Activated B cell treated with CpG ODN at 0.5 μM for 24 hours (primary cell): ENCODE measurements around the gene CLEC20A. TPM values are rescaled to one million over a fixed set of nuclear protein-coding genes. Genes with fewer than 3 reads are reported as not detected.

Experiments
- ATAC-seq: fragments of 200-7000 bp; cut with Tn5 transposase; one replicate; pipeline ENCODE4 v1.10.0; 2021; ENCODE audit warnings: low read depth, mild to moderate bottlenecking, moderate library complexity
- CTCF ChIA-PET: fragments of 350-600 bp; sonication (Branson Sonifier 250); formaldehyde crosslinking; loops from one replicate; lab custom pipeline; 2021; ENCODE audit warnings: antibody characterized with exemption; lab: Charles Lee
- POLR2A ChIA-PET: fragments of 350-600 bp; sonication (Branson Sonifier 250); formaldehyde crosslinking; loops from one replicate; lab custom pipeline; 2021; ENCODE audit warnings: antibody characterized with exemption; lab: Charles Lee
- DNase-seq: peaks from one replicate; pipeline ENCODE4 v3.0.0; 2022
- H3K27ac Mint-ChIP-seq: one replicate; pipeline ENCODE4 v1.8.0; 2020; ENCODE audit warnings: mixed read lengths
- H3K27me3 Mint-ChIP-seq: one replicate; pipeline ENCODE4 v1.8.0; 2021; ENCODE audit warnings: mixed read lengths
- H3K36me3 Mint-ChIP-seq: one replicate; pipeline ENCODE4 v1.8.0; 2021; ENCODE audit warnings: low read depth, mixed read lengths
- H3K4me1 Mint-ChIP-seq: one replicate; pipeline ENCODE4 v1.8.0; 2021; ENCODE audit warnings: mixed read lengths
- H3K4me3 Mint-ChIP-seq: one replicate; pipeline ENCODE4 v1.8.0; 2020; ENCODE audit warnings: mild to moderate bottlenecking, mixed read lengths
- H3K9me3 Mint-ChIP-seq: one replicate; pipeline ENCODE4 v1.8.0; 2020; ENCODE audit warnings: mixed read lengths
- intact Hi-C: fragments of 100-400 bp; cut with micrococcal nuclease; formaldehyde crosslinking; loops from one replicate; pipeline ENCODE4 v1.15.1; 2024
- total RNA-seq: library from RNA; stranded (reverse); gene quantifications from 2 replicates; pipeline ENCODE4 v1.2.3, GENCODE V29; 2022
- TF ChIP-seq, protein P1 (sequence below): fragments of 200-600 bp; IDR thresholded peaks from one replicate; pipeline ENCODE4 v1.8.0; 2022; ENCODE audit warnings: antibody characterized with exemption, mild to moderate bottlenecking

The CLEC20A gene
- total RNA-seq, 1 donor from 2014 or later: 1.7 TPM

DNA sequence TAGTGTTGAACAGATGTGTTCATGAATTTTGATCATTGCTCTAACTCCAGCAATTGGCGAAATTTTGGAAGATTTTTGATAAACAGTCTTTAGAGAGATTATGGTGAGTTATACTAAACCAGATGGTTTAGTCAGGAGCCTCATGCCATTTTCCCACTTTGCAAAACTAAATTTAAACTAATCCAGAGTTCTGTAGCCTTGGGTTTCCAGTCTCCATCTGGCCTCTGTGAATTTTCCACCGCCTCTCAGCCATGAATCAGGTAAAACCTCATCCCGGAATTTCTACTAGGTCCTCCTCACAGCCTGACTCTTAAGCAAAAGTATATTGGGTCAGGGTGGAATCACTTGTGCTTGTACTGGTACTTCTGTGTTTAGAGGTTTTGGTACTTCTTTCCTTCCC, 44.8 kb downstream of the CLEC20A start:
- intact Hi-C loops: no loop called here
- Mint-ChIP-seq H3K4me1 (no peaks in the 10 kb centered on the region), H3K27me3 (no peaks in the 10 kb centered on the region), H3K36me3 (no peaks in the 10 kb centered on the region), H3K9me3 (no peaks in the 10 kb centered on the region), H3K27ac (no peak overlapping the region), H3K4me3 (no peak overlapping the region)
- ChIA-PET CTCF (no interaction called here), POLR2A (no interaction called here)
- no peak for DNase-seq
- no peak for ATAC-seq
- TF ChIP-seq, protein P1, sequence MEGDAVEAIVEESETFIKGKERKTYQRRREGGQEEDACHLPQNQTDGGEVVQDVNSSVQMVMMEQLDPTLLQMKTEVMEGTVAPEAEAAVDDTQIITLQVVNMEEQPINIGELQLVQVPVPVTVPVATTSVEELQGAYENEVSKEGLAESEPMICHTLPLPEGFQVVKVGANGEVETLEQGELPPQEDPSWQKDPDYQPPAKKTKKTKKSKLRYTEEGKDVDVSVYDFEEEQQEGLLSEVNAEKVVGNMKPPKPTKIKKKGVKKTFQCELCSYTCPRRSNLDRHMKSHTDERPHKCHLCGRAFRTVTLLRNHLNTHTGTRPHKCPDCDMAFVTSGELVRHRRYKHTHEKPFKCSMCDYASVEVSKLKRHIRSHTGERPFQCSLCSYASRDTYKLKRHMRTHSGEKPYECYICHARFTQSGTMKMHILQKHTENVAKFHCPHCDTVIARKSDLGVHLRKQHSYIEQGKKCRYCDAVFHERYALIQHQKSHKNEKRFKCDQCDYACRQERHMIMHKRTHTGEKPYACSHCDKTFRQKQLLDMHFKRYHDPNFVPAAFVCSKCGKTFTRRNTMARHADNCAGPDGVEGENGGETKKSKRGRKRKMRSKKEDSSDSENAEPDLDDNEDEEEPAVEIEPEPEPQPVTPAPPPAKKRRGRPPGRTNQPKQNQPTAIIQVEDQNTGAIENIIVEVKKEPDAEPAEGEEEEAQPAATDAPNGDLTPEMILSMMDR: no peak

DNA sequence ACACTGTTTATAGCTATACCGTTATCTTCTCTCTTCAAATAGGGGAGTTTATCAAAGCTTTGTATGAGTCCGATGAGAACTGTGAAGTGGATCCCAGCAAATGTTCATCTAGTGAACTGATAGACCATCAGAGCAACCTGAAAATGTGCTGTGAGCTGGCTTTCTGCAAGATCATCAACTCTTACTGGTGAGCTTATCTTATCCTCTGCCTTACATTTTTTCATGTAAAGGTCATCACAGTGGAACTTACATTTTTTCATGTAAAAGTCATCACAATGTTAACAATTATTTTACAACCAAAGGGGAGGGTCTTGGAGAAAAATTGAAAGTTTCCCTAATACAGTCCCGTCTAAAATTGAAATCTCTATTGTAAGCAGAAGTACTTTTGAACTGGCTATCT, 45.2 kb downstream of the CLEC20A start:
- POLR2A ChIA-PET: no interaction called here
- ATAC-seq: no peak
- intact Hi-C loops: no loop called here
- Mint-ChIP-seq H3K27ac (no peak overlapping the region), H3K9me3 (no peaks in the 10 kb centered on the region), H3K36me3 (no peaks in the 10 kb centered on the region), H3K4me1 (no peaks in the 10 kb centered on the region), H3K4me3 (no peak overlapping the region), H3K27me3 (no peaks in the 10 kb centered on the region)
- no peak for DNase-seq
- TF ChIP-seq, protein P1: no peak
- CTCF ChIA-PET: no interaction called here

DNA sequence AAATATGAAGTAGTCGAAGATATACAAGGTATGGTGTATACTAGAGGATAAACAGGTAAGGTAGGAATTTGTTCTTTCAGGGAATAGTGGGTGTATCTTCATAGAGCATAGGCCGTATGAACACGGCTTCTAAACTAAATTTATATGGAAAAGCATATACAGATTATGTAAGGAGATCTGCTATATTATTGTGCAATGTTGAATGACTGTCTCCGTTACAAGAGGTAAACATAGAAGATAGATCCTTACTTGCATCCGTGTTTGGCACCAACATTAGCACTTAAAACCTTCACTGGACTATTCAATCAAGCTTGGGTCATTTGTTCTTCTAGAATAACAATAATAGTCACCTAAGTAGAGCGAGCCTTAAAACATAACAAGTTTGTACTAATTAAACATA, 45.9 kb downstream of the CLEC20A start:
- Mint-ChIP-seq H3K27me3 (no peaks in the 10 kb centered on the region), H3K4me1 (no peaks in the 10 kb centered on the region), H3K9me3 (no peaks in the 10 kb centered on the region), H3K4me3 (no peak overlapping the region), H3K27ac (no peak overlapping the region), H3K36me3 (no peaks in the 10 kb centered on the region)
- no peak for ATAC-seq
- DNase-seq: no peak
- intact Hi-C loops: no loop called here
- ChIA-PET POLR2A (no interaction called here), CTCF (no interaction called here)
- TF ChIP-seq, protein P1: no peak

DNA sequence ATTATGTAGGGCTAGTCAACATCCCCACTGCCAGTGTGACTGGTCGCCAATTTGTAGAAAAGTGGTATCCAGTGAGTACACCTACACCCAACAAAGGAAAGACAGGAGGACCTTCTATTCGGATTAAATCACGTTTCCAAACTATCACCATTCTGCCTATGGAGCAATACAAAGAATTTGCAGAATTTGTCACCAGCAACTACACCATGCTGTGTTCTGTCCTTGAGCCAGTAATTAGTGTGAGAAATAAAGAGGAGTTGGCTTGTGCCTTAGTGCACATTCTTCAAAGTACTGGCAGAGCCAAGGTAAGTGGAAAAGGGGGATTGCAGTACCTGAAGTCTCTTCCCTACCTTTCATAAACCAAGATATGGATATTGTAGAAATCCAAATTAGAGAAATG, 53.8 kb downstream of the CLEC20A start:
- ATAC-seq (no peak), DNase-seq (no peak)
- no peak overlapping the region for H3K27ac Mint-ChIP-seq
- ChIA-PET POLR2A (no interaction called here), CTCF (no interaction called here)
- H3K36me3 Mint-ChIP-seq: no peaks in the 10 kb centered on the region
- H3K4me3 Mint-ChIP-seq: no peak overlapping the region
- H3K4me1 Mint-ChIP-seq: no peaks in the 10 kb centered on the region
- intact Hi-C loops: no loop called here
- peaks cover 2% of the 10 kb centered on the region for H3K9me3 Mint-ChIP-seq
- peaks cover 14% of the 10 kb centered on the region for H3K27me3 Mint-ChIP-seq
- TF ChIP-seq, protein P1: no peak

DNA sequence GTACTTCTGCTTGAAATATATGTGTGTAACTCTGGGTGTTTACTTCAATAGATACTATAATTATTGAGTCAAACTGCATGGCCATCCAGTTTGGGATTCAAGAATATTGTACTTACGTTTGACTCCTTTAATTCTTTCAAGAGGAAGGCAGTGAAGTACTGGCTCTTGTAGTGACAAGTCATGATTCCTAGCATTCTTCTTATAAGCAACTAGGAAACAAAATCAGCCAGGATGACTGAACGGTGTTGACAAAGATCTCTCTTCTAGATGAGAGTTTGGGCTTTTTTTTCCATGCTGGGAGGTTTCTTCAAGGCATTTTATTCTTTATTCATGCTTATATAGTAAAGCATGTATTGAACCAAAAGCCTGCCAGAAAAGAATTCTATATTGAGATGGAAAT, 58.3 kb downstream of the CLEC20A start:
- Mint-ChIP-seq H3K4me1 (no peaks in the 10 kb centered on the region), H3K27me3 (peaks cover 12% of the 10 kb centered on the region), H3K36me3 (no peaks in the 10 kb centered on the region), H3K27ac (no peak overlapping the region), H3K4me3 (no peak overlapping the region), H3K9me3 (peaks cover 2% of the 10 kb centered on the region)
- ATAC-seq: no peak
- POLR2A ChIA-PET: no interaction called here
- DNase-seq: no peak
- intact Hi-C loops: no loop called here
- TF ChIP-seq, protein P1: no peak
- CTCF ChIA-PET: interaction anchor here (0.6 kb wide), 1 partner anchor 622 kb away, joined by 3 read pairs; no protein-coding TSS in a partner anchor
